GM18868 (cell line): Measurements from ENCODE around the gene KDM4B.
"Not testable (repeated sequence)": the region's sequence is repeated elsewhere in the genome, so short reads cannot be mapped to it uniquely, and the experiment has no call there.

Experiments
- ATAC-seq: cut with Tn5 transposase; IDR thresholded peaks from one replicate; pipeline ENCODE4 v1.9.1; 2021; ENCODE audit warnings: mild to moderate bottlenecking, moderate library complexity; ENCODE audit not compliant: unreplicated experiment

The KDM4B gene

GRCh38 chr19:5147074-5147977, 178.4 kb downstream of the KDM4B start:
- ATAC-seq, result no peak

- ATAC-seq, result no peak
Observed at GRCh38 chr19:5147978-5148793, 179.3 kb downstream of the KDM4B start.

GRCh38 chr19:5148794-5149190, 179.9 kb downstream of the KDM4B start:
- ATAC-seq, result no peak

- no peak for ATAC-seq
Observed at GRCh38 chr19:5149508-5149907, 180.6 kb downstream of the KDM4B start.

- ATAC-seq, result no peak
Observed at GRCh38 chr19:5149932-5150901, 181.3 kb downstream of the KDM4B start.

GRCh38 chr19:5150902-5151741, 182.2 kb downstream of the KDM4B start:
- no peak for ATAC-seq

GRCh38 chr19:5152013-5152763, 183.3 kb downstream of the KDM4B start:
- no peak for ATAC-seq

- ATAC-seq, result no peak
Observed at GRCh38 chr19:5152767-5153532, 184.0 kb downstream of the KDM4B start.

GRCh38 chr19:5153601-5154128, 184.8 kb downstream of the KDM4B start:
- no peak for ATAC-seq

- no peak for ATAC-seq
Observed at GRCh38 chr19:5154129-5154798, 185.4 kb downstream of the KDM4B start.

- ATAC-seq, result no peak
Observed at GRCh38 chr19:5154799-5155426, 186.0 kb downstream of the KDM4B start.

GRCh38 chr19:5155586-5156210, 186.8 kb downstream of the KDM4B start:
- ATAC-seq, result no peak

- ATAC-seq, result no peak
Observed at GRCh38 chr19:5156231-5156986, 187.5 kb downstream of the KDM4B start.

GRCh38 chr19:5157186-5157585, 188.3 kb downstream of the KDM4B start:
- no peak for ATAC-seq

GRCh38 chr19:5158549-5159134, 189.7 kb downstream of the KDM4B start:
- ATAC-seq, result not testable (repeated sequence)
